Measurements from ENCODE around the gene MDK. TPM values are rescaled to one million over a fixed set of nuclear protein-coding genes. Genes with fewer than 3 reads are reported as not detected.

MDK gene, protein sequence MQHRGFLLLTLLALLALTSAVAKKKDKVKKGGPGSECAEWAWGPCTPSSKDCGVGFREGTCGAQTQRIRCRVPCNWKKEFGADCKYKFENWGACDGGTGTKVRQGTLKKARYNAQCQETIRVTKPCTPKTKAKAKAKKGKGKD
- total RNA-seq (2021; ENCODE audit: unreplicated experiment) (286 TPM), Bru-seq, nascent RNA (percentile 82 among the genes with signal in this experiment), BruChase-seq, experiment 1, labeled RNA remaining after a 6-hour chase (percentile 87 among the genes with signal in this experiment), BruChase-seq, experiment 2, labeled RNA remaining after a 2-hour chase (percentile 90 among the genes with signal in this experiment)
- 442 and 447 TPM in 2 replicates for polyA plus RNA-seq (2012)
- long read RNA-seq, transcript MDK-206 (4 exons, 1,026 nt): minor isoform, 27 of 189 reads
- long read RNA-seq, transcript MDK-203 (5 exons, 828 nt): major isoform, 106 of 189 reads
- long read RNA-seq, transcript MDK-205 (5 exons, 1,166 nt): minor isoform, 8 of 189 reads
- long read RNA-seq, partial matches to known transcripts: 26 of 189 reads
- long read RNA-seq, other reads (novel, unspliced or antisense): 12 of 189 reads

DNA sequence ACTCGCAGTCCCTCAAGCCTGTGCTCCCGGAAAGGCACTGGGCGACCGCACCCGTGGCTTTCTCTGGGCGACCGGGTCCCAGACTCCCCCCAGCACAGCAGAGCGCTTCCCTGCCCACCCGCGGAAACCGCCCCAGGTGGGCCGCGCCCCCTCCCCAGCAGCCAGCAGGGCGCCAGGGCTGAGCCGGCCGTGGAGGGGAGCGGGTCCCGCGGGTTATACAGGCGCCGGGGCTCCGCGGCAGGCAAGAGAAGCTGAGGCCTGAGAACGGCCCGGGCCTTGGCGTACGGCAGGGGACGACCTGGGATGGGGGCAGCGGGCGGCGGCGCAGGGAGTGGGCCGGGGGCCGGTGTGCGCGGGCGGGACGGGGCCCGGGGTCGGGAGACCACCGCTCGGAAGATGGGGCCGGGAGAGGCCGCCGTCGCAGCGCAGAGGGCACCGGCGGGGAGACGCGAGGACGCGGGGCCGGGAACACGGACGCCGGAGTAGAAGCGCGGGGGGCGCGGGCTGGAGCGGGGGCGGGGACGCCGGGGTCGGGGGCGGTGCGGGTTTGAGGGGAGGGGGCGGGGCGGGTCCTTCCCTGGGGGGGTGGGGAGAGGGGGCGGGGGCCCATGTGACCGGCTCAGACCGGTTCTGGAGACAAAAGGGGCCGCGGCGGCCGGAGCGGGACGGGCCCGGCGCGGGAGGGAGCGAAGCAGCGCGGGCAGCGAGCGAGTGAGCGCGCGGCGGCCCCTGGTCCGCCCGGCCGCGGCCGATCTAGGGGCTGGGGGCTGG lies at the start of gene MDK:
Gene MDK (plus strand): TSS at position 622 of the 771 bp plus-strand sequence. CDS start 389 bp downstream, outside the sequence.
- BruUV-seq (replicated peaks): no TSS peak
- no peak within 1 kb of the TSS for H2AFZ ChIP-seq (ENCODE audit: low read depth, low read length, poor library complexity, severe bottlenecking)

DNA sequence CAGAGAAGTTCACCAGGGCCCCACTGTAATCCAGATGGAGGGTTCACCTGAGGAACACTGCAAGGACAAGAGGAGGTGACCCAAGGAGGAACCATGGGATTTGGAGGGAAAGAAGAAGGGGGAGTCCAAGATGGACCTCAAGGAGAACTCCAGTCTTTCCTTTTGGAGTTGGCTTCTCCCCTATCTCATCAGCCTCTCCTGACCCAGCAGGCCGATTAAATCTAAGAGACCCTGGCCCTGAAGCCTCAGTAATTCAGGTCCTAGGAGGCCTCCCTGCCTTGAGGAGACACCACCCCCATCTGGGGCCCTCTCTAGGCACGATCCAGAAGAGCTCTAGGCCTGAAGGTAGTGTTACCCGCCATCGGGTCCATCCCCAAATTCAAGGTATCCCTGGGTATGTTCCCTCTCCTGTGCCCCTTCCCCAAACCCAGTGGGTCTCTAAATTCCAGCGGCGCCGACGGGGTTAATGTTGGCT lies 49.3 kb upstream of the MDK start:
- Histone ChIP-seq H4K20me1 (ENCODE audit: insufficient read depth) (no peaks in the 10 kb centered on the region), H2AFZ (ENCODE audit: low read depth, low read length, poor library complexity, severe bottlenecking) (no peak overlapping the region), H3K27me3 (ENCODE audit: insufficient read depth, low read length) (no peaks in the 10 kb centered on the region), H3K27ac (ENCODE audit: low read depth, low read length) (no peak overlapping the region), H3K36me3 (ENCODE audit: control insufficient read depth in 1 of 2, insufficient read depth in 2 of 2, low read length in 2 of 2) (no peaks in the 10 kb centered on the region), H3K4me1 (ENCODE audit: control insufficient read depth in 1 of 2, insufficient read depth in 2 of 2, low read length in 2 of 2) (peaks cover 0 to 20% of the 10 kb centered on the region in 2 experiments; a peak in 3 of 4 replicates), H3K9me2 (ENCODE audit: insufficient read depth) (no peaks in the 10 kb centered on the region), H3K79me2 (ENCODE audit: insufficient read depth, low read length) (no peaks in the 10 kb centered on the region), H3K9ac (ENCODE audit: low read length) (no peak overlapping the region), H3K9me3 (ENCODE audit: control insufficient read depth in 1 of 2, insufficient read depth in 1 of 2, low read depth in 1 of 2, low read length in 2 of 2) (no peaks in the 10 kb centered on the region), H3K4me3 (replicated peaks in 1 of 2; ENCODE audit: low read depth in 1 of 2, low read length in 2 of 2) (no peak overlapping the region), H3K4me2 (ENCODE audit: low read length) (no peak overlapping the region)
- ChIA-PET CTCF (no interaction called here), RAD21 (ENCODE audit: low non-redundant PET in 1 of 2, low total read pairs in 2 of 2, uncharacterized antibody in 2 of 2, unreplicated experiment in 2 of 2) (no interaction called here), POLR2A (no interaction called here)
- no TSS peak for BruUV-seq (replicated peaks)
- no peak for DNase-seq (ENCODE audit: low read depth, low spot score)
- intact Hi-C loops (cut with micrococcal nuclease): no loop called here
- ATAC-seq: no peak
- TF ChIP-seq, protein P1, sequence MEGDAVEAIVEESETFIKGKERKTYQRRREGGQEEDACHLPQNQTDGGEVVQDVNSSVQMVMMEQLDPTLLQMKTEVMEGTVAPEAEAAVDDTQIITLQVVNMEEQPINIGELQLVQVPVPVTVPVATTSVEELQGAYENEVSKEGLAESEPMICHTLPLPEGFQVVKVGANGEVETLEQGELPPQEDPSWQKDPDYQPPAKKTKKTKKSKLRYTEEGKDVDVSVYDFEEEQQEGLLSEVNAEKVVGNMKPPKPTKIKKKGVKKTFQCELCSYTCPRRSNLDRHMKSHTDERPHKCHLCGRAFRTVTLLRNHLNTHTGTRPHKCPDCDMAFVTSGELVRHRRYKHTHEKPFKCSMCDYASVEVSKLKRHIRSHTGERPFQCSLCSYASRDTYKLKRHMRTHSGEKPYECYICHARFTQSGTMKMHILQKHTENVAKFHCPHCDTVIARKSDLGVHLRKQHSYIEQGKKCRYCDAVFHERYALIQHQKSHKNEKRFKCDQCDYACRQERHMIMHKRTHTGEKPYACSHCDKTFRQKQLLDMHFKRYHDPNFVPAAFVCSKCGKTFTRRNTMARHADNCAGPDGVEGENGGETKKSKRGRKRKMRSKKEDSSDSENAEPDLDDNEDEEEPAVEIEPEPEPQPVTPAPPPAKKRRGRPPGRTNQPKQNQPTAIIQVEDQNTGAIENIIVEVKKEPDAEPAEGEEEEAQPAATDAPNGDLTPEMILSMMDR (IDR thresholded peaks at IDR 0.05 in 2 of 3, conservative IDR thresholded peaks at IDR 0.05 in 1 of 3; ENCODE audit: borderline replicate concordance in 1 of 3, insufficient read depth in 1 of 3, low read depth in 2 of 3, low read length in 2 of 3): no peak
- no peak for TF ChIP-seq ZFX (IDR thresholded peaks at IDR 0.05)
- TF ChIP-seq ELF1 (IDR thresholded peaks at IDR 0.05; ENCODE audit: borderline replicate concordance, low read depth): no peak
- no peak for TF ChIP-seq SIN3A (IDR thresholded peaks at IDR 0.05; ENCODE audit: low read depth)
- TF ChIP-seq RAD21 (IDR thresholded peaks at IDR 0.05; ENCODE audit: low read depth): no peak
- TF ChIP-seq, protein P2, sequence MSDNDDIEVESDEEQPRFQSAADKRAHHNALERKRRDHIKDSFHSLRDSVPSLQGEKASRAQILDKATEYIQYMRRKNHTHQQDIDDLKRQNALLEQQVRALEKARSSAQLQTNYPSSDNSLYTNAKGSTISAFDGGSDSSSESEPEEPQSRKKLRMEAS (IDR thresholded peaks at IDR 0.05): no peak
- TF ChIP-seq ZNF274 (IDR thresholded peaks at IDR 0.05; ENCODE audit: low read depth, low read length): no peak
- no peak for TF ChIP-seq CEBPB (IDR thresholded peaks at IDR 0.05; ENCODE audit: low read depth)
- TF ChIP-seq POLR2AphosphoS5 (IDR thresholded peaks at IDR 0.05; ENCODE audit: low read depth, low read length): no peak
- TF ChIP-seq, protein P3, sequence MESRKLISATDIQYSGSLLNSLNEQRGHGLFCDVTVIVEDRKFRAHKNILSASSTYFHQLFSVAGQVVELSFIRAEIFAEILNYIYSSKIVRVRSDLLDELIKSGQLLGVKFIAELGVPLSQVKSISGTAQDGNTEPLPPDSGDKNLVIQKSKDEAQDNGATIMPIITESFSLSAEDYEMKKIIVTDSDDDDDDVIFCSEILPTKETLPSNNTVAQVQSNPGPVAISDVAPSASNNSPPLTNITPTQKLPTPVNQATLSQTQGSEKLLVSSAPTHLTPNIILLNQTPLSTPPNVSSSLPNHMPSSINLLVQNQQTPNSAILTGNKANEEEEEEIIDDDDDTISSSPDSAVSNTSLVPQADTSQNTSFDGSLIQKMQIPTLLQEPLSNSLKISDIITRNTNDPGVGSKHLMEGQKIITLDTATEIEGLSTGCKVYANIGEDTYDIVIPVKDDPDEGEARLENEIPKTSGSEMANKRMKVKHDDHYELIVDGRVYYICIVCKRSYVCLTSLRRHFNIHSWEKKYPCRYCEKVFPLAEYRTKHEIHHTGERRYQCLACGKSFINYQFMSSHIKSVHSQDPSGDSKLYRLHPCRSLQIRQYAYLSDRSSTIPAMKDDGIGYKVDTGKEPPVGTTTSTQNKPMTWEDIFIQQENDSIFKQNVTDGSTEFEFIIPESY (IDR thresholded peaks at IDR 0.05; ENCODE audit: extremely low read depth, insufficient replicate concordance, low read length): no peak
- TF ChIP-seq JUND (IDR thresholded peaks at IDR 0.05): no peak

More for the DNA sequence above, at the start of gene MDK:
- no peaks in the 10 kb centered on the region for H3K9me3 ChIP-seq (ENCODE audit: control insufficient read depth in 1 of 2, insufficient read depth in 1 of 2, low read depth in 1 of 2, low read length in 2 of 2)
- CTCF ChIA-PET: no interaction called here
- peaks cover 12% of the 10 kb centered on the region; the same call in 1 of the 2 replicates for H3K79me2 ChIP-seq (ENCODE audit: insufficient read depth, low read length)
- peak within 1 kb of the TSS; percentile 96 for H3K27ac ChIP-seq (ENCODE audit: low read depth, low read length)
- H3K9me2 ChIP-seq (ENCODE audit: insufficient read depth): no peaks in the 10 kb centered on the region
- POLR2A ChIA-PET: no interaction called here
- no peaks in the 10 kb centered on the region for H4K20me1 ChIP-seq (ENCODE audit: insufficient read depth)
- H3K27me3 ChIP-seq (ENCODE audit: insufficient read depth, low read length): no peaks in the 10 kb centered on the region
- H3K4me1 ChIP-seq (ENCODE audit: control insufficient read depth in 1 of 2, insufficient read depth in 2 of 2, low read length in 2 of 2): peaks cover 23 to 60% of the 10 kb centered on the region in 2 experiments
- RAD21 ChIA-PET (ENCODE audit: low non-redundant PET in 1 of 2, low total read pairs in 2 of 2, uncharacterized antibody in 2 of 2, unreplicated experiment in 2 of 2): no interaction called here
- H3K4me3 ChIP-seq (replicated peaks in 1 of 2; ENCODE audit: low read depth in 1 of 2, low read length in 2 of 2): peak within 1 kb of the TSS; percentile 73 to 85
- ATAC-seq (peak; percentile 32), DNase-seq (ENCODE audit: low read depth, low spot score) (no peak)
- no peak for TF ChIP-seq EZH2phosphoT487 (IDR thresholded peaks at IDR 0.05; ENCODE audit: borderline replicate concordance)
- peak; percentile 82 for TF ChIP-seq TCF7L2 (IDR thresholded peaks at IDR 0.05; ENCODE audit: borderline replicate concordance, extremely low read depth, insufficient read depth, insufficient read length)
- peak within 1 kb of the TSS; percentile 100 for H3K4me2 ChIP-seq (ENCODE audit: low read length)
- peak within 1 kb of the TSS; percentile 91 for H3K9ac ChIP-seq (ENCODE audit: low read length)
- intact Hi-C loops (cut with micrococcal nuclease): loop anchor here (10.0 kb wide), 2 partner anchors 234 to 424 kb away; partner anchors contain the start of genes ATG13 and HARBI1
- H3K36me3 ChIP-seq (ENCODE audit: control insufficient read depth in 1 of 2, insufficient read depth in 2 of 2, low read length in 2 of 2): peaks cover 0 to 4% of the 10 kb centered on the region in 2 experiments; a peak in 2 of 4 replicates
